Fibroblast of skin of scalp (primary cell): ENCODE results near the gene RBMS1.
A peak's percentile ranks its signal among the peaks of the same experiment; 100 is the strongest.

Experiments used
- DNase-seq: peaks from one replicate; pipeline ENCODE4 v3.0.0-alpha.2; 2013

Gene RBMS1

GRCh38 chr2:160407393-160408172, 86.0 kb downstream of the RBMS1 start:
- DNase-seq: peak; percentile 79

DNA sequence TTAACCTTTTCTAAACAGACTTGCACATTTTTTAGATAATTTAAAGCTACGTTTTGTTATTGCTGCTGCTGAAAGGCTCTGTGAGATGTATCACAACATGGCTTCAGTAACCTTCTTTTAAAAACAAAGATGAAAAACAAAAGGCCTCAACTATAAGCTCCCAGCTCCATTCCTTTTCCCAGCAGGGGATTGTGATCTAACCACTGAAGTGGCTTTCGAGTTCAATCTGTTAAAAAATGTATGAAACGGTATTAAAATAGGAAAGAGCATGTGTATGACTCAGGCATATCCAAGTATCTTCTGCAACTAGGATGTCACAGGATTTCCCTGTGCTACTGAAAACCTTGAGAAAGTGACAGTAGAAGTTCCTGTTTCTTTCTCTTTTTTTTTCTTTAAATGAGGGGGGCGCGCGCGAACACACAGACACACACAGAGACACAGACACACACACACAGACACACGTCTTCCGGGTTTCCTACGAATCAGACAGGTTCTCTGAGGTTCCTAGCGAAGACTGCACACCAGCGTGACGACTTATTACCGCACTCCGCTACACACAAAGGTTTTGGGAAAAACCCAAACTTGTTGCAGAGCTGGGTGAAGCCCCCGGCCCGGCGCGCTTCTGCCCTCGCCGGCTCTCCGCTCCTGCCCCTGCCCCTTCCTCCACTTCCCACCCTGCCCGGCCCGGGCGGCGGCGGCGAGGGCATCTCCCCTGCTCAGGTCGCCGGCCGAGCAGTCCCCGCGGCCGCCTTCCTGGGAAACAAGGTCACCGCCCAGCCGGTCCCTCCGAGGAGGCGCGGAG, 86.8 kb downstream of the RBMS1 start:
- peak; percentile 85 for DNase-seq

GRCh38 chr2:160405077-160405867, 88.3 kb downstream of the RBMS1 start:
- no peak for DNase-seq

GRCh38 chr2:160402997-160403979, 90.3 kb downstream of the RBMS1 start:
- DNase-seq: peak; percentile 66

DNA sequence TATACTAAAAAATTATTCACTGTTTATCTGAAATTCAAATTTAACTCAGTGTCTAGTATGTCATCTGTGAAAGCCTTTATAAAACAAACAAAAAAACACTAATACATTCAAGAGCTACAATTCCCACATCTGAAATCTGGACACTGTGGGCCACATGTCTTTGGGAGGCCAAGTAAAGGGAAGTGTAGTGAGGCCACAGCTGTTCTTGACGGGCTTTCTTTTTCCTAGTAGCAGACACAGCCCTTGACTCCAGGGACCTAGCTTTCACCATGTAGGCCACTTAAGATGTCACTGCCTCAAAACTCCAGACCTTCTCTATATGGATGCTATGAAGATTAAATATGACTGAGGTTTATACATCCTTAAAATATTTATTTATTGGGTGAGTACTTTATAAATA, 91.1 kb downstream of the RBMS1 start:
- no peak for DNase-seq

DNA sequence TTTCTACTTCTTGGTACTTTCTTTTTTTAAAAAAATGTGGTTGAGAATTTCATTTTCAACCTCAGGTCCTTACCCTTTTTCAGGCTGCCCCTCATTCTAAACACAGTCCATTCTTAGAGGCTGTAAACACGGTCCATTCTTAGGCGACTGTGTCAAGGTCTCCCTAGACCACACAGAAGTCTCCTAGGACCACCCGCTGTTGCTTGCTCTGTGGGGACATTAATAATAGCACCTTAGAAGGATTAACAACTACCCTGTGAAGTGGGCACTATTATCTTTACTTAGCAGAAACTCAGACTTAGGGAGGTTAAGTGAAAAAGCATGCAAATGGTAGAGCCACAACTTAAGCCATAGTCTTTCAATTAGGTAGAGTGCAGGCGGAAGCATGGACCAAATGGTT, 91.7 kb downstream of the RBMS1 start:
- DNase-seq: no peak

DNA sequence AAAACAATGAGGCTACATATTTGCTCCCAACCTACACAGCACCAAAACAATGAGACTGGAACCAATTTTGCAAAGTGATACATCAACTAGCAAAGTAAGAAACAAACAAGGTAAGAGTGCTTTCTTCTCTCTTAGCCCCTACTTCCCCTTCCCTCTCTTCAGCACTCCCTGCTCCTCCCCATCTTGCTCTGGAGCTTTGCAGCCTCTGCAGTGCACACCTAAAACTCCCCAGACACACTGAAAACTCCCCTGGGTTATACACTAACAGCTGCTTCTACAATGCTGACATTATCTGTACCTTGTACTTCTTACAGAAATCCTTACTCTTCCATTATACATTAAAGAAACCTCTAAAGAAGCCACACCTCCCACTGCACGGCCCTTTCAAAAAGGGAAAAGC, 93.7 kb downstream of the RBMS1 start:
- DNase-seq: no peak

GRCh38 chr2:160397530-160397865, 96.1 kb downstream of the RBMS1 start:
- peak; percentile 70 for DNase-seq

- DNase-seq: no peak
Observed at GRCh38 chr2:160394153-160394552, 99.5 kb downstream of the RBMS1 start.

DNA sequence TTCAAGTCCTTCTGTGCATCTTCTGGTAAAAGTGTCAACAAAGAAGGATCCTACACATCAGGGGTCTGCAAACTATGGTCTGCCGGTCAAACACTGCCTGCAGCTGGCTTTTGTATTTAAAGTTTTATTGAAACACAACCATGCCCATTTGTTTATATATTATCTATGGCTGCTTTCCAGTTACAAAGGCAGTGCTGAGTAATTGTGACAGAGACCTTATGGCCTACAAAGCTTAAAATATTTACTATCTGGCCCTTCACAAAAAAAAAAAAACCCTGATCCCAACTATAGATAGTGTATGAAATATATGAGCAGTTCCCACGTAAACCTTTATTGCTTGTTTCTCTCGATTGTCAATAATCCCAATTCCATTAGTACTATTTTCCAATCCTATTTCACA, 101.4 kb downstream of the RBMS1 start:
- DNase-seq: no peak

DNA sequence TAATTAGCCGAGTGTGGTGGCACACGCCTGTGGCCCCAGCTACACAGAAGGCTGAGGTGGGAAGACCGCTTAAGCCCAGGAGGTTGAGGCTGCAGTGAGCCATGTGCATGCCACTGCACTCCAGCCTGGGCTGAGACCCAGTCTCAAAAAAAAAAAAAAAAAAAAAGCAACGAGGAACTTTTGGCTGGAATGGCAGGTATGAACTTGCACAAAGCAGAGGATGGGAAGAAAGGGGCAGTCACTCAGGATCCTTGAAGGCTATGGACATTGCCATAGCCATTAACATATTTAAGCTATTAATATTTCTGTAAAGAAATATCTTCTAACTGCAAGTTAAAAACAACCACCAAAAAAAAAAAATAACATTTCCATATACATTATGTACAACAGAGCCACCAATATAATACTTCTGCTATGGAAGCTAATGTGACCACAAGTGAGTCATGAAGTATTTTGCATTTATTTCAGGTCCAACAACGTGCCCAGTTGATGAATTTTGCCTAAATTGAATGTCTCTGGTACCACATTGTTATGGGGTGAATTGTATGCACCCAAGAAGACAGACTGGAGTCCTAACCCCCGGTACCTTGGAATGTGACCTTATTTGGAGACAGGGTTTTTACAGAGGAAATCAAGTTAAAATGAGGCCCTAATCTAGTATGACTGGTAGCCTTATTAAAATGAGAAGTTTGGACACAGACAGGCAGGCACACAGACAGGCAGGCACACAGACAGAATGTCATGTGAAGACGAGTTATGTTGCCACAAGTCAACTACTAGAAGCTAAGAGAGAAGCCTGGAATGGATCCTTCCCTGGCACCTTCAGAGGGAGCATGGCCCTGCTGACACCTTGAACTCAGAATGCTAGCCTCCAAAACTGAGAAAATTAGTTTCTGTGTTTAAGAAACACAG, 102.8 kb downstream of the RBMS1 start:
- peak; percentile 92 for DNase-seq

- DNase-seq: peak; percentile 66
Observed at GRCh38 chr2:160389875-160390274, 103.7 kb downstream of the RBMS1 start.

GRCh38 chr2:160388464-160389263, 104.9 kb downstream of the RBMS1 start:
- DNase-seq: peak; percentile 31

DNA sequence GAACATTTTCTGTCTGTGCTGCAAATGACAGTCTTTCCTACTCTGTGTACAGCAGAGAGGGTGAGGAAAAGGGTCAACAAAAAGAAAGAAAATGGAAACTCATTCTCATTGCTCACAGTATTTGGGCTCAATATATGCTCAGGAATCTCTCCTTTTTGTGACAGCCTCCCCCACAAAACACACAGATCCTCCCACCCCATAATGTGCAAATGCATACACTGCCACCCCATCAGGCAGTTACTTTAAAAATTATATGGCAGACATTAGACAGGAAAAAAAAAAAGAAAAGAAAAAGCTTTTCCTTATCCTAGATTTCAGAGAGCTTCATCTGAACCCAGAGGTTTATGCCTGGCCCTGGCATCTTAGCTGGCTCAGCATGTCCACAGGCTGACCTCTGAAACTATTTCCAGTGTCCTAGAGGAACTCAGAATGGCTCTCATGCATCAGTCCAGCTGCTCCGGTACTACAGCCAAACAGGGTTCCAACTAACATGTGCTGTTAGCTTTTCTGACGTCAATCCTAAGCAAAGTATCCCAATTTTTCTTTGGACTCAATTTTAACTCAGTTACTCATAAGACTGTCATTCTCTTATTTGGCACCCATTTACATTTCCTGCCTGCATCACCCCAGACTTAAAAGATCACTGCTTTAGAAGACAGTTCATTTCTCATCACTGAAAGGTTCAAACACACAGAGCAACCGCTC, 105.9 kb downstream of the RBMS1 start:
- peak; percentile 94 for DNase-seq

GRCh38 chr2:160384791-160385190, 108.8 kb downstream of the RBMS1 start:
- no peak for DNase-seq

DNA sequence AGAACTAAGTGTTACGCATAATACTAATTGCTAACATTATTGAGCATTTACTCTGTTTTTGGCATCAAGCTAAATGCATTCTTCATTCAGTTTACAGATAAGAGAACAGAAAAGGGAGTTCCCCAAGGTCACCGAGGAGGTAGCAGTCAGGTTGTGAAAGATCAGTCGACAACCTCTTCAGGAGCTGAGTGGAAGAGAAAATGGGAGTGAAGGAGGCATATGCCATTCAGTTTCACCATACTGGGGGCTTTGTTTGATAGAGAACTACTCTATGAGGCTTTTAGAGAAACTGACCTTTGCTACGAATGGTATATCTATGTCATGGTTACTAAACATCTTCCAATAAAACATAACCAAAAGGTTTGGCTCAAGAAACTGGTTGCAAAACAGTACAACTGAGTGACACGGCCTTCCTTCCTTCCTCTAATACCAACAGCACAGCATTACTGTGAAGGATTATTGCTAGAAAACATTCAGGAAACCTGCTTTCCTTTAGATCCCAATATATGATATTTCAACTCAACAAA, 112.1 kb downstream of the RBMS1 start:
- DNase-seq: no peak

GRCh38 chr2:160380611-160381010, 113.0 kb downstream of the RBMS1 start:
- DNase-seq: no peak

DNA sequence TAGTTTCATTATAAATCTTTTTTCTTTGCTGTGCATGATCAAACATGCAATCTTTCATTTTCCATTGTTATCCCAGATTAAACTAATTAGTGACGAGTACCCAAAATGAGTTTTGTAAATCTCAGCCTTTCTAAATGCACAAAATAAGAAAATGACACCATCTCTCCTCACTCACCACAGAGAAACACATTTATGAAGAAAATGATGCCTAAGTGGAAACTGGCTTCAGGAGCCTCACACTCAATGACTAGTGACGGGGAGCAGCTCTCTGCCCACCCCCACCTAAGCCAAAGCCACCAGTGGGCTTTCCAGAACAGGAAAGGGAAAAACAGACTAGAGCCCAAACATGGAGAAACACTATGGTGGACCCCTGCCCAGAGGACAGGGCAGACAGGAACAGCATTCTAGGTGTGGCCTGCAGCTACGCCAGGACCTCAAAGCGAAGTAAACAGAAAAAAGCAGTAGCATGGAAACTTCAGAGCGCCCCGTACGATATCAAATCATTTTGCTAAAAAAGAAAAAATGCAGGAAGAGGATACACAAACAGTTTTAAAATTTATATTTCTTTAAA, 113.5 kb downstream of the RBMS1 start:
- no peak for DNase-seq

- DNase-seq: peak; percentile 56
Observed at GRCh38 chr2:160379399-160379798, 114.2 kb downstream of the RBMS1 start.
